Stomach (tissue), 9 donors: Measurements from ENCODE around the gene JPH3. TPM values are rescaled to one million over a fixed set of nuclear protein-coding genes. Genes with fewer than 3 reads are reported as not detected.

Experiments
- DNase-seq, 2 donors: peaks; one replicate each; pipeline versions ENCODE4 v3.0.0 to v3.0.0-alpha.2; 2013 to 2019
- H3K27ac ChIP-seq, 5 donors: fragments of 200-600 bp in 4 of 5; sonication (generic) in 4 of 5; one replicate each; pipeline ENCODE4 v1.5.1; 2013 to 2019; ENCODE audit warnings: mild to moderate bottlenecking in 1 of 5, moderate library complexity in 1 of 5
- H3K27me3 ChIP-seq, 3 donors: fragments of 200-600 bp; sonication (generic); one replicate each; pipeline ENCODE4 v1.5.1; 2017 to 2019; ENCODE audit warnings: mixed run types in 1 of 3
- H3K36me3 ChIP-seq, 4 donors: fragments of 200-600 bp; sonication (generic); 1 replicate in 3 of 4; 2 replicates in 1 of 4; pipeline ENCODE4 v1.5.1; 2016 to 2019
- H3K4me1 ChIP-seq, 4 donors: fragments of 200-600 bp; sonication (generic); one replicate each; pipeline ENCODE4 v1.5.1; 2016 to 2019
- H3K4me3 ChIP-seq, 4 donors: fragments of 200-600 bp; sonication (generic) in 3 of 4; one replicate each; pipeline ENCODE4 v1.5.1; 2016 to 2019; ENCODE audit warnings: mild to moderate bottlenecking in 1 of 4
- H3K9me3 ChIP-seq, 4 donors: fragments of 200-600 bp; sonication (generic); one replicate each; pipeline ENCODE4 v1.5.1; 2016 to 2019
- CTCF ChIP-seq, 7 experiments: fragments of 450-650 bp in 4 of 7; fragments of 200-600 bp in 3 of 7; sonication (generic) in 3 of 7; IDR thresholded peaks; one replicate each; pipeline ENCODE4 v1.5.1; 2016 to 2019; ENCODE audit warnings: antibody characterized with exemption in 7 of 7, control low read depth in 2 of 7, mild to moderate bottlenecking in 1 of 7
- EP300 ChIP-seq: sonication (generic); formaldehyde crosslinking; IDR thresholded peaks from one replicate; pipeline ENCODE4 v1.6.1; 2017; ENCODE audit warnings: antibody characterized with exemption
- POLR2A ChIP-seq, 4 donors: fragments of 450-650 bp; IDR thresholded peaks; one replicate each; pipeline ENCODE4 v1.6.1; 2016; ENCODE audit warnings: antibody characterized with exemption in 4 of 4, control low read depth in 2 of 4, mild to moderate bottlenecking in 1 of 4, moderate library complexity in 1 of 4
- POLR2AphosphoS5 ChIP-seq, 3 donors: sonication (generic); formaldehyde crosslinking; IDR thresholded peaks; one replicate each; pipeline ENCODE4 v1.6.1; 2016; ENCODE audit warnings: antibody characterized with exemption in 3 of 3
- WGBS, 5 donors: extraction: QIAGEN DNeasy Blood & Tissue Kit in 3 of 5; methylation state at CpG; one replicate each; pipeline versions ENCODE4 v1.1.5 to v1.1.7; 2013 to 2018; 5-methylcytosine and 5-hydroxymethylcytosine counted together
- intact Hi-C: fragments of 100-400 bp; cut with DNase I; formaldehyde crosslinking; loops from one replicate; pipeline ENCODE4 v1.15.1; 2023; ENCODE audit warnings: low total_unique reads
- polyA plus RNA-seq, 3 donors: library from polyadenylated mRNA; stranded (reverse); fragments of 200-250 nt; gene quantifications; one replicate each; pipeline ENCODE4 v1.2.3, GENCODE V29; 2013
- total RNA-seq, 5 donors: library from RNA; depleted of rRNA; stranded (reverse); fragments of >200 nt; gene quantifications; one replicate each; pipeline versions ENCODE4 v1.1.0 to v1.2.3, GENCODE V29; 2014 to 2016
- donor health status: healthy with polysubstance abuse.
- donor health status: Bipolar disorder and iron deficiency.
- donor health status: healthy.

Gene JPH3
- total and polyA plus RNA-seq, 8 donors, result 0.31 to 1.3 (median 0.66) TPM; not detected in 2

- WGBS, 5 donors, result 28 to 60% (median 55%) methylated on average over 6 to 9 of the region's 9 CpGs
- Histone ChIP-seq H3K4me1 (no peaks in the 10 kb centered on the region), H3K4me3 (no peak overlapping the region), H3K27me3 (peaks cover 2 to 65% (median 4%) of the 10 kb centered on the region in 3 donors), H3K27ac (no peak overlapping the region), H3K9me3 (no peaks in the 10 kb centered on the region), H3K36me3 (no peaks in the 10 kb centered on the region)
- intact Hi-C loops, result no loop called here
- peak in 1 of 2 donors; percentile 52 for DNase-seq
- TF ChIP-seq POLR2A (IDR thresholded peaks at IDR 0.05) (no peak), EP300 (no peak), CTCF (IDR thresholded peaks at IDR 0.05) (no peak)
Measured at GRCh38 chr16:87681981-87682570, 79.8 kb downstream of the JPH3 start.

DNA sequence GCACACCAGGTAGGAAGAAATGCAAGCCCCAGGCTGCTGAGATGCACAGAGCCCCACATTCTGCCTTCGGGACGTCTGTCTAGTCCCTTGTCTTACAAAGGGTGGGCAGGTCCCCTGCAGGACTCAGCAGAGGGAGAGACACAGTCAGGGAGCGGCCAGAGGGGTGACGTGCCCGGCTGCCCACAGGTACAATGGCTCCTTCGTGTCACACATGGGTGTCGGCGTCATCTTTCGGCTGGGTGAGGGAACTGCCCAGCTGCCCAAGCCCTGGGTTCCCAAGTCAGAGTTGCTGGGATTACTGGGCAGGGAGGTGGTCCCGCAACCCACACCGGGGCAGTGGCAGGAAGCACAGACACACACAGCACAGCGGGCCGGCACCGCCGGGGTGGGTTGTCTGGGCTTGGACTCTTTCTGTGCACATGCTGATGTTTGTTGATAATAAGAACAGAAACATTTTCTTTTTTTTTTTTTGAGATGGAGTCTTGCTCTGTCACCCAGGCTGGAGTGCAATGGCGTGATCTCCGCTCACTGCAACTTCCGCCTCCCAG is 80.6 kb downstream of the JPH3 start:
- H3K27me3 ChIP-seq, result peaks cover 2 to 73% (median 11%) of the 10 kb centered on the region in 3 donors
- no peaks in the 10 kb centered on the region for H3K9me3 ChIP-seq
- WGBS, 5 donors, result 82 to 89% (median 85%) methylated on average over 14 to 18 of the region's 18 CpGs
- intact Hi-C loops, result no loop called here
- H3K4me3 ChIP-seq, result no peak overlapping the region
- H3K27ac ChIP-seq, result no peak overlapping the region
- no peaks in the 10 kb centered on the region for H3K4me1 ChIP-seq
- H3K36me3 ChIP-seq, result no peaks in the 10 kb centered on the region
- no peak for DNase-seq
- TF ChIP-seq POLR2AphosphoS5 (IDR thresholded peaks at IDR 0.05) (no peak), POLR2A (IDR thresholded peaks at IDR 0.05) (no peak), CTCF (IDR thresholded peaks at IDR 0.05) (no peak), EP300 (no peak)

DNA sequence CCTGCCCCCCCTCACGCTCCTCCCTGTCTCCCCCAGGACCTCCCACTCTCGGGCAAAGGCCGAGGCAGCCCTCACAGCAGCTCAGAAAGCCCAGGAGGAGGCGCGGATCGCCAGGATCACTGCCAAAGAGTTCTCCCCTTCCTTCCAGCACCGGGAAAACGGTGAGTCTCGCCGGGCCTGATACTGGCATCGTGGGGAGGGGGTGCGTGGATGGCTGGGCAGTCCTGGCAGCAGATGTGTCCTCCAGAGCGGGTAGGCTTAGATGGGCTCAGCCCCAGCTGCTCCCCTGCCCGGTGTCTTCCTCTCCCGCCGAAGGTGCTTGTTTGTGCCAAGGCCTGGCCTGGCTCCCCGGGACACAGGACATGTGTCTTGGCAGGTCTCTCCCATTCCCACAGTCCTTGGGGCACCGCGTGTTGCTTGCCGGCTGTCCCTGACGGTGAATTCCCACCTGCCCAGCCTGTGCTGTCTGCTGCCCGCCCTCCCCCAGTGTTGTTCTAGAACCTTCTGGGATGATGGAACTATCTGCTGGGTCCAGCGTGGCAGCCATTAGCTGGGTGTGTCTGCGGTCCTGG is 81.9 kb downstream of the JPH3 start:
- no peaks in the 10 kb centered on the region for H3K4me1 ChIP-seq
- WGBS, 5 donors, result 72 to 83% (median 76%) methylated on average over 21 to 24 of the region's 24 CpGs
- intact Hi-C loops, result no loop called here

More for the DNA sequence above, 81.9 kb downstream of the JPH3 start:
- TF ChIP-seq EP300, result no peak
- no peak for TF ChIP-seq CTCF (IDR thresholded peaks at IDR 0.05)
- TF ChIP-seq POLR2AphosphoS5 (IDR thresholded peaks at IDR 0.05), result no peak
- TF ChIP-seq POLR2A (IDR thresholded peaks at IDR 0.05), result no peak
- H3K27ac ChIP-seq, result no peak overlapping the region
- no peaks in the 10 kb centered on the region for H3K36me3 ChIP-seq
- no peaks in the 10 kb centered on the region for H3K9me3 ChIP-seq
- no peak for DNase-seq
- H3K27me3 ChIP-seq, result peaks cover 2 to 86% (median 22%) of the 10 kb centered on the region in 3 donors
- H3K4me3 ChIP-seq, result no peak overlapping the region
